WTC11 (cell line): Measurements from ENCODE around the gene GAL. TPM values are rescaled to one million over a fixed set of nuclear protein-coding genes. Genes with fewer than 3 reads are reported as not detected.

Experiments used
- ATAC-seq: fragments of 200-7000 bp; cut with Tn5 transposase; 2 replicates; pipeline ENCODE4 v1.10.0; 2021; ENCODE audit warnings: mild to moderate bottlenecking, moderate library complexity
- CTCF ChIA-PET: fragments of 300-600 bp; sonication (Branson Sonifier 250); formaldehyde crosslinking; loops from one replicate; lab custom pipeline; 2021; ENCODE audit warnings: antibody characterized with exemption; lab: Charles Lee
- POLR2A ChIA-PET: fragments of 350-600 bp; sonication (Branson Sonifier 250); formaldehyde crosslinking; loops from one replicate; lab custom pipeline; 2021; ENCODE audit warnings: antibody characterized with exemption; lab: Charles Lee
- DNase-seq: peaks from one replicate; pipeline ENCODE4 v3.0.0; 2021; ENCODE audit warnings: low spot score
- H3K27ac Mint-ChIP-seq: 2 replicates; pipeline ENCODE4 v1.8.0; 2021; ENCODE audit warnings: mixed read lengths
- H3K27me3 Mint-ChIP-seq: 2 replicates; pipeline ENCODE4 v1.8.0; 2021; ENCODE audit warnings: low read depth, mild to moderate bottlenecking, moderate library complexity, mixed read lengths
- H3K36me3 Mint-ChIP-seq: 2 replicates; pipeline ENCODE4 v1.8.0; 2021; ENCODE audit warnings: mixed read lengths
- H3K4me1 Mint-ChIP-seq: 2 replicates; pipeline ENCODE4 v1.8.0; 2022; ENCODE audit warnings: mixed read lengths
- H3K4me3 Mint-ChIP-seq: 2 replicates; pipeline ENCODE4 v1.8.0; 2021; ENCODE audit warnings: mild to moderate bottlenecking, moderate library complexity, mixed read lengths
- H3K9me3 Mint-ChIP-seq: 2 replicates; pipeline ENCODE4 v1.8.0; 2021; ENCODE audit warnings: mixed read lengths
- CBFB ChIP-seq: sonication (generic); formaldehyde crosslinking; IDR thresholded peaks from 2 replicates; pipeline ENCODE4 v1.8.1; 2022; ENCODE audit warnings: mild to moderate bottlenecking, low read depth, missing genetic modification reagents
- CDX4 ChIP-seq: fragments of 250-450 bp; sonication (Bioruptor Pico); IDR thresholded peaks from 2 replicates; pipeline ENCODE4 v1.9.0; 2021; ENCODE audit warnings: moderate library complexity, mild to moderate bottlenecking, inconsistent platforms, borderline replicate concordance
- E2F4 ChIP-seq: sonication (generic); formaldehyde crosslinking; IDR thresholded peaks from 2 replicates; pipeline ENCODE4 v1.8.1; 2022; ENCODE audit warnings: low read depth, mild to moderate bottlenecking, moderate library complexity, missing genetic modification reagents, borderline replicate concordance
- E2F5 ChIP-seq: sonication (generic); formaldehyde crosslinking; IDR thresholded peaks from 2 replicates; pipeline ENCODE4 v1.8.1; 2022; ENCODE audit warnings: mild to moderate bottlenecking, moderate library complexity, missing genetic modification reagents
- ELF4 ChIP-seq: sonication (generic); formaldehyde crosslinking; IDR thresholded peaks from 2 replicates; pipeline ENCODE4 v1.8.1; 2022; ENCODE audit warnings: low read depth, mild to moderate bottlenecking, moderate library complexity, missing genetic modification reagents
- FOXK1 ChIP-seq: sonication (generic); formaldehyde crosslinking; IDR thresholded peaks from 2 replicates; pipeline ENCODE4 v1.8.0; 2022; ENCODE audit warnings: mild to moderate bottlenecking, moderate library complexity, missing genetic modification reagents
- FOXP1 ChIP-seq: sonication (generic); formaldehyde crosslinking; IDR thresholded peaks from 2 replicates; pipeline ENCODE4 v1.8.0; 2022; ENCODE audit warnings: missing genetic modification reagents, mild to moderate bottlenecking, moderate library complexity, borderline replicate concordance
- GTF2I ChIP-seq: fragments of 250-450 bp; sonication (Bioruptor Pico); conservative IDR thresholded peaks from 2 replicates; pipeline ENCODE4 v1.4.0; 2021; ENCODE audit warnings: mild to moderate bottlenecking
- NR3C1 ChIP-seq: sonication (generic); formaldehyde crosslinking; conservative IDR thresholded peaks from 2 replicates; pipeline ENCODE4 v1.8.1; 2023; ENCODE audit warnings: low read depth, mild to moderate bottlenecking, missing genetic modification reagents
- TEAD4 ChIP-seq: sonication (generic); formaldehyde crosslinking; IDR thresholded peaks from 2 replicates; pipeline ENCODE4 v1.8.0; 2022; ENCODE audit warnings: mild to moderate bottlenecking, missing genetic modification reagents
- TP53 ChIP-seq: sonication (generic); formaldehyde crosslinking; IDR thresholded peaks from 2 replicates; pipeline ENCODE4 v1.8.1; 2023; ENCODE audit warnings: mild to moderate bottlenecking, missing genetic modification reagents
- ZNF138 ChIP-seq: sonication (generic); formaldehyde crosslinking; conservative IDR thresholded peaks from 2 replicates; pipeline ENCODE4 v1.8.1; 2022; ENCODE audit warnings: mild to moderate bottlenecking, moderate library complexity, missing genetic modification reagents
- ZNF416 ChIP-seq: fragments of 250-450 bp; sonication (Bioruptor Pico); IDR thresholded peaks from 2 replicates; pipeline ENCODE4 v1.9.0; 2021; ENCODE audit warnings: mild to moderate bottlenecking, inconsistent platforms
- ZNF423 ChIP-seq: fragments of 250-450 bp; sonication (Bioruptor Pico); IDR thresholded peaks from 2 replicates; pipeline ENCODE4 v2.1.2; 2022; ENCODE audit warnings: mild to moderate bottlenecking, moderate library complexity
- ZNF671 ChIP-seq: fragments of 250-450 bp; sonication (Bioruptor Pico); IDR thresholded peaks from 2 replicates; pipeline ENCODE4 v1.8.0; 2021; ENCODE audit warnings: mild to moderate bottlenecking
- total RNA-seq: library from RNA; stranded (reverse); gene quantifications from 3 replicates; pipeline ENCODE4 v1.2.3, GENCODE V29; 2021
- TF ChIP-seq, protein P1 (sequence below): sonication (generic); formaldehyde crosslinking; IDR thresholded peaks from 2 replicates; pipeline ENCODE4 v1.8.1; 2023; ENCODE audit warnings: mild to moderate bottlenecking, missing genetic modification reagents, borderline replicate concordance
- TF ChIP-seq, protein P2 (sequence below): fragments of 250-450 bp; sonication (Bioruptor Pico); IDR thresholded peaks from 2 replicates; pipeline ENCODE4 v1.9.0; 2021; ENCODE audit warnings: mild to moderate bottlenecking
- TF ChIP-seq, protein P3 (sequence below): sonication (generic); formaldehyde crosslinking; IDR thresholded peaks from 2 replicates; pipeline ENCODE4 v1.8.1; 2023; ENCODE audit warnings: mild to moderate bottlenecking, missing genetic modification reagents, moderate library complexity

GAL gene
- total RNA-seq, 1 experiment from 2014 or later: 102 TPM

GRCh38 chr11:68714060-68714856, 29.9 kb downstream of the GAL start:
- Mint-ChIP-seq H3K9me3 (no peaks in the 10 kb centered on the region; the same call in 1 of the 2 replicates), H3K4me1 (peaks cover 16% of the 10 kb centered on the region), H3K27ac (peak overlapping the region; percentile 17), H3K36me3 (peaks cover 4% of the 10 kb centered on the region; the same call in 1 of the 2 replicates), H3K27me3 (no peaks in the 10 kb centered on the region), H3K4me3 (no peak overlapping the region)
- DNase-seq (no peak), ATAC-seq (no peak)
- ChIA-PET POLR2A (no interaction called here), CTCF (interaction anchor here (0.6 to 1.1 kb wide), 4 partner anchors 8 to 651 kb away, joined by 3 to 6 read pairs (median 4); no protein-coding TSS in a partner anchor)
- TF ChIP-seq TEAD4 (CRISPR knock-in tag): no peak
- TF ChIP-seq FOXK1 (CRISPR knock-in tag): no peak
- no peak for TF ChIP-seq ZNF671
- TF ChIP-seq ZNF416 (CRISPR knock-in tag): no peak
- TF ChIP-seq GTF2I (CRISPR knock-in tag): no peak
- no peak for TF ChIP-seq ZNF423 (CRISPR knock-in tag)
- TF ChIP-seq, protein P1, sequence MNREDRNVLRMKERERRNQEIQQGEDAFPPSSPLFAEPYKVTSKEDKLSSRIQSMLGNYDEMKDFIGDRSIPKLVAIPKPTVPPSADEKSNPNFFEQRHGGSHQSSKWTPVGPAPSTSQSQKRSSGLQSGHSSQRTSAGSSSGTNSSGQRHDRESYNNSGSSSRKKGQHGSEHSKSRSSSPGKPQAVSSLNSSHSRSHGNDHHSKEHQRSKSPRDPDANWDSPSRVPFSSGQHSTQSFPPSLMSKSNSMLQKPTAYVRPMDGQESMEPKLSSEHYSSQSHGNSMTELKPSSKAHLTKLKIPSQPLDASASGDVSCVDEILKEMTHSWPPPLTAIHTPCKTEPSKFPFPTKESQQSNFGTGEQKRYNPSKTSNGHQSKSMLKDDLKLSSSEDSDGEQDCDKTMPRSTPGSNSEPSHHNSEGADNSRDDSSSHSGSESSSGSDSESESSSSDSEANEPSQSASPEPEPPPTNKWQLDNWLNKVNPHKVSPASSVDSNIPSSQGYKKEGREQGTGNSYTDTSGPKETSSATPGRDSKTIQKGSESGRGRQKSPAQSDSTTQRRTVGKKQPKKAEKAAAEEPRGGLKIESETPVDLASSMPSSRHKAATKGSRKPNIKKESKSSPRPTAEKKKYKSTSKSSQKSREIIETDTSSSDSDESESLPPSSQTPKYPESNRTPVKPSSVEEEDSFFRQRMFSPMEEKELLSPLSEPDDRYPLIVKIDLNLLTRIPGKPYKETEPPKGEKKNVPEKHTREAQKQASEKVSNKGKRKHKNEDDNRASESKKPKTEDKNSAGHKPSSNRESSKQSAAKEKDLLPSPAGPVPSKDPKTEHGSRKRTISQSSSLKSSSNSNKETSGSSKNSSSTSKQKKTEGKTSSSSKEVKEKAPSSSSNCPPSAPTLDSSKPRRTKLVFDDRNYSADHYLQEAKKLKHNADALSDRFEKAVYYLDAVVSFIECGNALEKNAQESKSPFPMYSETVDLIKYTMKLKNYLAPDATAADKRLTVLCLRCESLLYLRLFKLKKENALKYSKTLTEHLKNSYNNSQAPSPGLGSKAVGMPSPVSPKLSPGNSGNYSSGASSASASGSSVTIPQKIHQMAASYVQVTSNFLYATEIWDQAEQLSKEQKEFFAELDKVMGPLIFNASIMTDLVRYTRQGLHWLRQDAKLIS (CRISPR knock-in tag): no peak
- TF ChIP-seq CBFB: no peak
- TF ChIP-seq E2F4 (CRISPR knock-in tag): no peak
- no peak for TF ChIP-seq ZNF138 (CRISPR knock-in tag)
- no peak for TF ChIP-seq ELF4 (CRISPR knock-in tag)
- TF ChIP-seq, protein P2, sequence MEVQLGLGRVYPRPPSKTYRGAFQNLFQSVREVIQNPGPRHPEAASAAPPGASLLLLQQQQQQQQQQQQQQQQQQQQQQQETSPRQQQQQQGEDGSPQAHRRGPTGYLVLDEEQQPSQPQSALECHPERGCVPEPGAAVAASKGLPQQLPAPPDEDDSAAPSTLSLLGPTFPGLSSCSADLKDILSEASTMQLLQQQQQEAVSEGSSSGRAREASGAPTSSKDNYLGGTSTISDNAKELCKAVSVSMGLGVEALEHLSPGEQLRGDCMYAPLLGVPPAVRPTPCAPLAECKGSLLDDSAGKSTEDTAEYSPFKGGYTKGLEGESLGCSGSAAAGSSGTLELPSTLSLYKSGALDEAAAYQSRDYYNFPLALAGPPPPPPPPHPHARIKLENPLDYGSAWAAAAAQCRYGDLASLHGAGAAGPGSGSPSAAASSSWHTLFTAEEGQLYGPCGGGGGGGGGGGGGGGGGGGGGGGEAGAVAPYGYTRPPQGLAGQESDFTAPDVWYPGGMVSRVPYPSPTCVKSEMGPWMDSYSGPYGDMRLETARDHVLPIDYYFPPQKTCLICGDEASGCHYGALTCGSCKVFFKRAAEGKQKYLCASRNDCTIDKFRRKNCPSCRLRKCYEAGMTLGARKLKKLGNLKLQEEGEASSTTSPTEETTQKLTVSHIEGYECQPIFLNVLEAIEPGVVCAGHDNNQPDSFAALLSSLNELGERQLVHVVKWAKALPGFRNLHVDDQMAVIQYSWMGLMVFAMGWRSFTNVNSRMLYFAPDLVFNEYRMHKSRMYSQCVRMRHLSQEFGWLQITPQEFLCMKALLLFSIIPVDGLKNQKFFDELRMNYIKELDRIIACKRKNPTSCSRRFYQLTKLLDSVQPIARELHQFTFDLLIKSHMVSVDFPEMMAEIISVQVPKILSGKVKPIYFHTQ (CRISPR knock-in tag): no peak
- TF ChIP-seq CDX4 (CRISPR knock-in tag): no peak
- TF ChIP-seq NR3C1 (CRISPR knock-in tag): no peak

DNA sequence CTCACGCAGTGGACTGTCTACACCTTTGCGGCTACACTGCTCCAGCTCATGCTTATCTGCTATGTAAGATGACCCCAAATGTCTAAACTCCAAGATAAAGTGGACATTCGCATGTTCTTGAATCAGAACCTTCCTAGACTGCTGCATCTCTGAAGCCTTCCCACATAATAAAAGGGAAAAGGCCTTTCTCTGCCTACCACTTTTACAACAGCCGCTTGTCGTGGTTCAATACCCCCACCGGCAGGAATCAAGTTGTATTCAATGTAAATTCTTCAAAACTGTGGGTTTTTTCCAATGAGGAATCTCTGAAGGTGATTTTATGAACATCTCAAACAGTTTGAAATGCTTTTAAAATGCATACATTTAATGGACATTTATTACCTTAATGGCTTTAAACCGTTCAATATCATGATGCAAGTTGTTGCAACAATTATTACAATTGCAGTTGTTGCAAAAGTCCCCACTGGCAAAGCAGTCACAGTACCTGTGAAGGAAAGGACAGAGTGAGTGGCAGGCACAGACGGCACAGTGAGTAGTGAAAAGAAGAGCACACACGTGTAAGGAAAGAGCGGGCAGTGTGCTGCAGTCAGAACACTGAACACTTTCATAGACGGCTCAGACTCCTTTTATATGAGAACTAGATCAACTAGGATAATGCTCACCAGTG, 31.2 kb downstream of the GAL start:
- ATAC-seq (no peak), DNase-seq (no peak)
- H3K36me3 Mint-ChIP-seq: peaks cover 16% of the 10 kb centered on the region
- no peak overlapping the region for H3K4me3 Mint-ChIP-seq
- H3K4me1 Mint-ChIP-seq: peaks cover 13% of the 10 kb centered on the region
- ChIA-PET CTCF (interaction anchor here (0.9 to 1.1 kb wide), 3 partner anchors 10 to 40 kb away, joined by 3 to 4 read pairs (median 3); no protein-coding TSS in a partner anchor), POLR2A (no interaction called here)
- H3K9me3 Mint-ChIP-seq: peaks cover 11% of the 10 kb centered on the region
- no peaks in the 10 kb centered on the region; the same call in 1 of the 2 replicates for H3K27me3 Mint-ChIP-seq
- H3K27ac Mint-ChIP-seq: no peak overlapping the region
- TF ChIP-seq FOXP1 (CRISPR knock-in tag) (no peak), E2F5 (no peak), E2F4 (CRISPR knock-in tag) (no peak), TP53 (no peak)
- TF ChIP-seq, protein P3, sequence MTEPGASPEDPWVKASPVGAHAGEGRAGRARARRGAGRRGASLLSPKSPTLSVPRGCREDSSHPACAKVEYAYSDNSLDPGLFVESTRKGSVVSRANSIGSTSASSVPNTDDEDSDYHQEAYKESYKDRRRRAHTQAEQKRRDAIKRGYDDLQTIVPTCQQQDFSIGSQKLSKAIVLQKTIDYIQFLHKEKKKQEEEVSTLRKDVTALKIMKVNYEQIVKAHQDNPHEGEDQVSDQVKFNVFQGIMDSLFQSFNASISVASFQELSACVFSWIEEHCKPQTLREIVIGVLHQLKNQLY (CRISPR knock-in tag): no peak
- TF ChIP-seq, all 79 proteins: peak for 0
